Measurements from ENCODE around the gene PRKCB. TPM values are rescaled to one million over a fixed set of nuclear protein-coding genes. Genes with fewer than 3 reads are reported as not detected.

The PRKCB gene
- polyA plus RNA-seq, 1 donor (not counting 4 experiments of a cell fraction or from before 2014, with no cell fraction given), result 0.18 TPM

- FAIRE-seq (no peak), DNase-seq (ENCODE audit: low read depth, low spot score) (no peak)
- Histone ChIP-seq H3K9ac (ENCODE audit: control insufficient read depth, extremely low read depth, insufficient read depth, low read length) (no peak overlapping the region), H2AFZ (ENCODE audit: control insufficient read depth, low read length) (no peak overlapping the region), H3K9me1 (ENCODE audit: control insufficient read depth, extremely low read depth, insufficient read depth, low read length) (no peaks in the 10 kb centered on the region), H3K79me2 (ENCODE audit: control insufficient read depth, insufficient read depth, low read length) (no peaks in the 10 kb centered on the region), H3K4me1 (ENCODE audit: control insufficient read depth, extremely low read depth, insufficient read depth, low read length) (peaks cover 10% of the 10 kb centered on the region), H4K20me1 (ENCODE audit: control insufficient read depth, extremely low read depth, insufficient read depth, low read length) (no peaks in the 10 kb centered on the region), H3K4me3 (ENCODE audit: control insufficient read depth in 2 of 3, extremely low read depth in 1 of 3, insufficient read depth in 2 of 3, low read depth in 1 of 3, low read length in 3 of 3) (no peak overlapping the region), H3K4me2 (ENCODE audit: control insufficient read depth, extremely low read depth, insufficient read depth, low read depth, low read length) (no peak overlapping the region), H3K27ac (ENCODE audit: control insufficient read depth, insufficient read depth, low read length) (no peak overlapping the region), H3K27me3 (ENCODE audit: control insufficient read depth, extremely low read depth, insufficient read depth, low read length) (no peaks in the 10 kb centered on the region), H3K9me3 (ENCODE audit: control insufficient read depth, low read depth, low read length) (no peaks in the 10 kb centered on the region), H3K36me3 (ENCODE audit: control insufficient read depth in 2 of 2, extremely low read depth in 1 of 2, insufficient read depth in 2 of 2, low read length in 2 of 2) (no peaks in the 10 kb centered on the region)
- TF ChIP-seq CTCF (optimal IDR thresholded peaks at IDR 0.05 in 1 of 3, IDR thresholded peaks at IDR 0.05 in 1 of 3, conservative IDR thresholded peaks at IDR 0.05 in 1 of 3; ENCODE audit: extremely low read depth in 1 of 3, insufficient read depth in 2 of 3, low read length in 3 of 3), result no peak
- dilution Hi-C loops (cut with MboI; ENCODE audit: extremely low pct_ligation_motif_present, low sequenced_read_pairs), result no loop called here
Measured at GRCh38 chr16:23908790-23909189, 73.0 kb downstream of the PRKCB start.

GRCh38 chr16:23909792-23910418, 74.1 kb downstream of the PRKCB start:
- Histone ChIP-seq H2AFZ (ENCODE audit: control insufficient read depth, low read length) (no peak overlapping the region), H3K27me3 (ENCODE audit: control insufficient read depth, extremely low read depth, insufficient read depth, low read length) (peaks cover 4% of the 10 kb centered on the region), H4K20me1 (ENCODE audit: control insufficient read depth, extremely low read depth, insufficient read depth, low read length) (no peaks in the 10 kb centered on the region), H3K27ac (ENCODE audit: control insufficient read depth, insufficient read depth, low read length) (no peak overlapping the region), H3K4me2 (ENCODE audit: control insufficient read depth, extremely low read depth, insufficient read depth, low read depth, low read length) (no peak overlapping the region), H3K4me1 (ENCODE audit: control insufficient read depth, extremely low read depth, insufficient read depth, low read length) (peaks cover 4% of the 10 kb centered on the region), H3K36me3 (ENCODE audit: control insufficient read depth in 2 of 2, extremely low read depth in 1 of 2, insufficient read depth in 2 of 2, low read length in 2 of 2) (no peaks in the 10 kb centered on the region), H3K79me2 (ENCODE audit: control insufficient read depth, insufficient read depth, low read length) (no peaks in the 10 kb centered on the region), H3K9me1 (ENCODE audit: control insufficient read depth, extremely low read depth, insufficient read depth, low read length) (no peaks in the 10 kb centered on the region), H3K4me3 (ENCODE audit: control insufficient read depth in 2 of 3, extremely low read depth in 1 of 3, insufficient read depth in 2 of 3, low read depth in 1 of 3, low read length in 3 of 3) (no peak overlapping the region), H3K9me3 (ENCODE audit: control insufficient read depth, low read depth, low read length) (no peaks in the 10 kb centered on the region), H3K9ac (ENCODE audit: control insufficient read depth, extremely low read depth, insufficient read depth, low read length) (no peak overlapping the region)
- DNase-seq (ENCODE audit: low read depth, low spot score) (no peak), FAIRE-seq (no peak)
- dilution Hi-C loops (cut with MboI; ENCODE audit: extremely low pct_ligation_motif_present, low sequenced_read_pairs), result no loop called here
- TF ChIP-seq EZH2 (IDR thresholded peaks at IDR 0.05; ENCODE audit: low read length), result no peak
- TF ChIP-seq CTCF (optimal IDR thresholded peaks at IDR 0.05 in 1 of 3, IDR thresholded peaks at IDR 0.05 in 1 of 3, conservative IDR thresholded peaks at IDR 0.05 in 1 of 3; ENCODE audit: extremely low read depth in 1 of 3, insufficient read depth in 2 of 3, low read length in 3 of 3), result no peak

Data from keratinocyte (primary cell).